HG03196 (cell line): ENCODE results near the gene ERN2.

Experiments used
- ATAC-seq: cut with Tn5 transposase; IDR thresholded peaks from one replicate; pipeline ENCODE4 v1.9.1; 2021; ENCODE audit not compliant: unreplicated experiment

Gene ERN2

GRCh38 chr16:23689442-23690187 lies 23.4 kb downstream of the ERN2 start:
- ATAC-seq = no peak

DNA sequence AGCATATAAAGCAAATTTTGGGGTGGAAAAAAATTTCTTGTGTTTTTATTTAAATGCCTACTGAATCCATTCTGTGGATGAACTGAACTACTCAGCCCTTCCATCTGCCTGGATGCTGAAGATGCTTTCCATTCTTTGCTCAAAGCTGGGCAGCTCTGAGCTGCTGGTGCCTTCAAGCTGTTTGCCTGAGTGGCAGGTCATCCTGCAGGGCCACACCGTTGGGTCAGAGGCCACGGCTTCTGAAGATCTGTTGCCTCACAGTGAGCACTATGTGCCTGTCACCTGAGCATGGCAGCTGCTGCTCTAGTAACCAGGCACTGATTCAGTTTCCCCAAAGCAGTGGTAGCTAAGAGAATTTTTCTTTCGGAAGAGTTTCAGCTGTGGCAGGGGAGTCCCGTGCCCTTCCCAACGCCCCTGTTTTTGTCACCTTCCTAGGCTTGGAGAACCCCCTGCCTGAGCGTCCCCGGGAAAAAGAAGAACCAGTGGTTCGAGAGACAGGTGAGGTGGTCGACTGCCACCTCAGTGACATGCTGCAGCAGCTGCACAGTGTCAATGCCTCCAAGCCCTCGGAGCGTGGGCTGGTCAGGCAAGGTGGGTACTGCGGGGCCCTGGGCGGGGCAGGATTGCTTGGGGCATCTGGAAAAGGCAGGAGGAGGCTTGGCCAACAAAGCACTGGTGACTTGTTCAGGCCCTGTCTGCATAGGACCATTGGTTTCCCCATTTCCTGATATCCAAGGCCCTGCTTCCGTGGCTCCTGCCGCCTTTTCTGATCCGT lies 25.8 kb downstream of the ERN2 start:
- no peak for ATAC-seq

GRCh38 chr16:23683487-23683886 lies 29.5 kb downstream of the ERN2 start:
- ATAC-seq = no peak

- ATAC-seq = no peak
Observed at GRCh38 chr16:23682181-23682580, 30.8 kb downstream of the ERN2 start.

- no peak for ATAC-seq
Observed at GRCh38 chr16:23679986-23680336, 33.1 kb downstream of the ERN2 start.

DNA sequence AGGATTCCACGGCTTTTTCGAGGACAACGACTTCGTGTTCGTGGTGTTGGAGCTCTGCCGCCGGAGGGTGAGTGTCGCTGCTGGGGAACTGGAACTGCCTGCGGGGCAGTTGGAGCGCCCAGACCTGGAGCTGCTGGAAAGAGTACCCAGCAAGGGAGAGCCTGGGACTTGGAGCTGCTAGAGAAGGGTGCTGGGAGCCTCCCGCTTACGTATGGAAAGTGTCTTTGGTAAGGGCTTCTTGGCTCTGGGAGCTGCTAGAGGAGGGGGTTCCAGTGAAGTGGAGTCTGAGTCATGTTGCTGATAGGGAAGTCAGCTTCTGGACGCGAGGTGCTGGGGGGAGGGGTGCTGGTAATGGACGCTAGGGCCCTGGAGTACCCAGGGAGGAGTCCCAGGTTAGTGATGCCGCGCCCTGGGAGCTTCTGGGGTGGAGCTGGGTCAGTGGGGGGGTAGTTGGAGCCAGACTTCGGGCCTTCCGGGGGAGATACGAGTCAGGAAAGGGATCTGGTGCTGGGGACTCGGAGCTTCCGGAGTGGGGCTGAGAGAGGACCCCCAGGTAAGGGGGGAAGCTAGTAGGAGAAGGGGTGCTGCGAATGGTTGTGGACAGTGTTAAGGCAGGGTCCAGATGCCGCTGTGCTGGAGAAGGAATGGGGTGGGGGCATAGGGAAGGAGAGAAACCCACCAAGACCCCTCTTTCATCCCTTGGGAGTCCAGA lies 33.6 kb downstream of the ERN2 start:
- ATAC-seq = no peak

DNA sequence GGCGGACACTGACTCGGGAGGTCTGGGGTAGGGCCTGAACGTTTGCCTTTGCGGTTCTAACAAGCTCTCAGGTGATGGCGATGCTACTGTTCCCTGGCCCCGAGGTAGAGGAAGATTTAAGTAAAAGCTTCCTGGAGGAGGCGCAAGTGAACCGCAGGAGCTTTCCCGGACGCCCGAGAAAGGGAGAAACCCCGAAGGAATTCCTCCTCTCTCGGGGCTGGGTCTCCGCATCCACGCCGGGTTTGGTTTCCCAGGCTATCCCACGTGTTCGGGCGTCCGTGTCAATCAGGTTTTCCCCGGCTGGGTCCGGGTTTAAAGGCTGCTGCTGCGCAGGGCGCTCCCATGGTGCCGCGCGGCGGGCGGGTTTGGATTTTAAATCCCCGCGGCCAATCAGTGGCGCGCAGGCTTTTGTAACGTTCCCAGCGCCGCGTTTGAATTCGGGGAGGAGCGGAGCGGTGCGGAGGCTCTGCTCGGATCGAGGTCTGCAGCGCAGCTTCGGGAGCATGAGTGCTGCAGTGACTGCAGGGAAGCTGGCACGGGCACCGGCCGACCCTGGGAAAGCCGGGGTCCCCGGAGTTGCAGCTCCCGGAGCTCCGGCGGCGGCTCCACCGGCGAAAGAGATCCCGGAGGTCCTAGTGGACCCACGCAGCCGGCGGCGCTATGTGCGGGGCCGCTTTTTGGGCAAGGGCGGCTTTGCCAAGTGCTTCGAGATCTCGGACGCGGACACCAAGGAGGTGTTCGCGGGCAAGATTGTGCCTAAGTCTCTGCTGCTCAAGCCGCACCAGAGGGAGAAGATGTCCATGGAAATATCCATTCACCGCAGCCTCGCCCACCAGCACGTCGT lies 34.4 kb downstream of the ERN2 start, which contains the start of gene PLK1:
TSS of gene PLK1 (plus strand) at position 460 of the 844 bp plus-strand sequence. CDS start at position 504, 44 bp downstream.
- peak; percentile 84 for ATAC-seq

GRCh38 chr16:23676924-23677480 lies 36.0 kb downstream of the ERN2 start:
- no peak for ATAC-seq

DNA sequence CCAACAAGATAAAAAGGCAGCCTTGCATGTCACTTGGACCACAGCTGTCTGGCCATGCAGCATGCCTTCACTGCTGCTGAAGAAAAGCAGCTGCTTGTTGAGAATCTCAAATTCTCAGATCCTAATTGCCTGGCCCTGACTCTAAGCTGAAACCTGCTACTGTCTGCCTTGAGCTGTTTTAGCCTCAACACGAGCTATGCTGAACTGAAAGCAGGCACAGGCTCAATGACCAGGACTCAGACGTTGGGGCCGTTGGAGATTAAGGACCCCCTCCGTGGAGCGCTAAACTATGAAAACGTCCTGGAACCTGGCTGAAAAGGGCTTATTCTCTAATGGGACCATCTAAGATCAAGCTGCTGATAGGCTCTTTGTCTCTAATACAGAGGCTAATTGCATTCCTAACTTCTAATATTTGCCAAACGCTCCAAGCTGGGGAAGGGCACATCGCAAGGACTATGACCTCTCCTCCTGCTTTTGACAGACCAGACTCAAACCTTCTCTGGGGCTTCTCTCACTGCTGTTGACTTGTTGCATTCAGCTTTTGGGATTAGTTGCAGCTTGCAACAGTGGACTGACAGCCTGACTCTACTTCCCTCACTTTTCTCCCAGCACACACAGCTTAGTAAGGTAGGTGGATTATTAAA lies 38.9 kb downstream of the ERN2 start:
- no peak for ATAC-seq

DNA sequence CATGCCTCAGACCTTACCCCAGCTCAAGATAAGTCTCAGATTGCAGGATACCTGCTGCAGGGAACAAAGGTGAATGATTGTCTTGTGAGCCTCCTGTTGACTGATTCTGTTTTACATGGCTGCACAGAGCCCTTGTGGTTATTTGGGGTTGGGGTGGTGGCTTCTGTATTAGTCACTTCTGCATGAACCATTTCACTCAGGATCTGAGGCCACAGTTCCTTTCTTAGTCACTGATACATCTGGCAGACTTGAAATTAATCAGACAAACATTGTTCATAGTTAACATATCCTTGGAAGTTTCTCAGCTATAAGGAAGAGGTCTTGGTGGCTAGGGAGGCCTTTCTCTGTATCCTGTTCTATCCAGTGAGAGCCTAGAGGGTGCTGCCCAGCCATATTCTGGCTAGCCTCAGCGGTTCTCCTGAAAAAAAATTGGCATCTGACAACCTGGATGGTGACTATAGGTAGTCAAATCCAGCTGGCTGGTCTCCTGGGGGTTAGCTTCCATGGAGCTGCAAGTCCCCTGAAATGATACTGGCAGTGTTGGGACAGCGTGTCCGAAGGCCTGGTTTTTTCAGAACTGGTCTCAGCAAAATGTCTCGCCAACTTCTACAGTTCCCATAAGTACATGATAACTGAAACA lies 42.8 kb downstream of the ERN2 start:
- ATAC-seq = peak; percentile 82

DNA sequence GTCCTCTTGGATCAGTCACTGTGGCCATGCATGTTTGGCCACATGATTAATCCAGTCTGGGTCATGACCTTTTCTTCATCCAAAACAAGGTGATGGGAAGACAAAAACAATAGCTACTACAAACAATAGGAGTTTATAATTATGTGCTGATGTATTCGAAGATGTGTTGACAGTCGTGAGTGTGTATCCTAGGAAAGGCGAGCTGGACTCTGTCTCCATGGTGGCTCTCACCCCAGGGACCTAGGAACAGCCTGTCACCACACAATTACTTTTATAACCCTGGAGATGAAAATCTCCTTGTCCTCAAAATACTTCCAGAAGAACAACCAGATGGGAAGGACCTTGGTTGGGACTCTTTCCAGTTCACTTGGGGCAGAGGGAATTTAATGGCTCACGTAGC lies 44.1 kb downstream of the ERN2 start:
- ATAC-seq = no peak

- no peak for ATAC-seq
Observed at GRCh38 chr16:23668225-23668624, 44.8 kb downstream of the ERN2 start.

DNA sequence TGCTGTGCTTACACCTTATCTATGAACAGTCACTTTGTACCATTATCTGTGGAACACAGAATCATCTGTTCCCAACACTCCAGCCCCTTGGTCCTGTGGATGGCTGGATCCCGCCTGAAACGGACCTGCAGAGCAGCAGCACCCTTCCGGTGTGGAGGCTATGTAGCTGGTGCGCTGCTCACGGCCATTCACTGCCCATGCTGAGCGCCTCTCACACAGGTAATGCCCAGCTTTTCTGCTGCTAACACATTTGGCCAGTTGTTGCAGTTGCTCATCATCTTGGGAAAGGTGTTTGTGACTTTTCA lies 45.7 kb downstream of the ERN2 start:
- ATAC-seq = no peak

- no peak for ATAC-seq
Observed at GRCh38 chr16:23666571-23667354, 46.3 kb downstream of the ERN2 start.

GRCh38 chr16:23663918-23664317 lies 49.1 kb downstream of the ERN2 start:
- no peak for ATAC-seq

DNA sequence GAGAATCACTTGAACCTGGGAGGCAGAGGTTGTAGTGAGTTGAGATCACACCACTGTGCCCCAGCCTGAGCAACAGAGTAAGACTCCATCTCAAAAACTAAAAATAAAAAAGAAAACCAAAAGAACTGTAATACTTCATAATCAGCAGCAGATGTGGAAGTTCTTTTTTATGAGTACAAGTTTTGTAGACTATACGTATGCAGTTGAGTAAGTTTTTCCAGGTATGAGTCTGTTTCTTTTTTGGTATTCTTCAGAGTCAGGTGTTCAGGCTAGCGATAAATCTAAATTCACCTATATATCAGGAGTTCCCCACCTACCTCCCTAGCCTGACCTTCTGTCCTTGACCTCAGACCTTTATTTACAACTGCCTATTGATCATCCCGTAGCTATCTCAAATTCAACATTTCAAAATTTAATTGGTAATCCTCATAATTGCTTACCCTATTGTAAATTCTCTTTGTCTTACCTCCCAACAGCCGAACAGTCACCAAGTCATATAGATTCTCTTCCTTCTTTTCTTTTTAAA lies 61.0 kb downstream of the ERN2 start:
- ATAC-seq = no peak

DNA sequence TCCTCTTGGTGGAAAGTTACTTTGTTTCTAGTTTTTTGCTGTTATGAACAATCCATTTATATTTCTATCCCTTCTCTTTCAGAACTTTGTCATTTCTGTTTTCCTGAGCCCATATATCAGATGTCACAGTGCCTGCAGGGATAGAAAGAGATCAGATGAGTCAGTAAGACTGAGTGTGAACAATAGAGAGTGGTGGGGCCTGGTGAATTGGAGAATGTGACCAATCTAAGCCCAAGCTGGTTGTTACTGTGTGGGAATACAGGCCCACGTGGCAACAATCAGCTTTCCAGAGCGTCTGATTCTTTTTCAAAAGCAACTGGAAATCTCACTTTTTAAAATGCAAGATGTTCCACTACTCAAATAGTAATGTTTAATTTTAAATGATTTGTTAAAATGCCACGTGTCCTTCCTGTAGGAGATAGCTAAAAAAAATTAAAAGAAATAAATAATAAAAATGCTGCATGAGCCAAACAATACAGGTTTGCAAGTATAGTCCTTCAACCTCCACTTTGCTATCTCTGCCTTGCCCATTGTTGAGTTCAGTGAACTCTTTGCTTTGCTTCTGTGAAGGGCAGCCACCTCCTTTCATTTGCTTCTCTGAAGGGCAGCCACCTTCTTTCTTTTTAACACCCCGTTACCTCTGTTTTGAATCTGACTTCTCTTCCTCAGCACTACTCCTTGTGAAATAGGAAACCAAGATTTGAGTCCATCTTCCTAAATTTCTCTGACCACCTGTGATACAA lies 62.2 kb downstream of the ERN2 start:
- no peak for ATAC-seq

DNA sequence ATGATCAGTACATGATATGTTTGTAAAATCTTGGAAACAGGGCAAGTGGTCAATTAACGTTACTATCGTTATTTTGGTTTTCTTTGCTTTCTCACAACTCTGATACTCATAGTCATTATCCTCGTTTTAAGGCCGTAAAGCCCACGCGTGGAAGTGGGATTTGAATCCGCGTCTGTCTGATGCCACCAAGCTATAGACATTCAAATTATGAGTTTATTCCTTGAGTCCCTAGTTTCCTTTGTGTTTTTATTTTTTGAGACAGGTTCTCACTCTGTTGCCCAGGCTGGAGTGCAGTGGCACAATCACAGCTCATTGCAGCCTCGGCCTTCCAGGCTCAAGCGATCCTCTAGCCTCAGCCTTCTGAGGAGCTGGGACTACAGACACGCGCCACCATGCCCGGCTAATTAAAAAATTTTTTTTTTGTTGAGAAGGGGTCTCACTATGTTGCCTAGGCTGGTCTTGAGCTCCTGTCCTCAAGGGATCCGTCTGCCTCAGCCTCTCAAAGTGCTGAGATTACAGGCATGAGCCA lies 70.7 kb downstream of the ERN2 start:
- no peak for ATAC-seq
